PC-9 (cell line): Measurements from ENCODE around the gene FURIN.

Experiments used
- CTCF ChIP-seq: fragments of 200-600 bp; sonication (generic); conservative IDR thresholded peaks from 2 replicates; pipeline ENCODE4 v1.6.1; 2017; ENCODE audit warnings: mixed run types, antibody characterized with exemption, mild to moderate bottlenecking, moderate library complexity
- EZH2 ChIP-seq: fragments of 200-600 bp; sonication (generic); IDR thresholded peaks from 2 replicates; pipeline ENCODE4 v1.8.0; 2017; ENCODE audit warnings: antibody characterized with exemption, low read depth

GRCh38 chr15:90857883-90858443 lies 10.4 kb upstream of the FURIN start:
- TF ChIP-seq CTCF (no peak), EZH2 (no peak)
